GM06990 (cell line): ENCODE data around the gene CHCHD10.

Experiments
- DNase-seq: peaks from one replicate; pipeline ENCODE4 v3.0.0-alpha.2; 2011; ENCODE audit not compliant: insufficient read length; ENCODE audit errors: extremely low read depth
- H3K27me3 ChIP-seq: replicated peaks from 2 replicates; pipeline ENCODE4 v1.6.0; 2011; ENCODE audit warnings: low read length; ENCODE audit not compliant: control insufficient read depth, insufficient read depth
- H3K36me3 ChIP-seq: 2 replicates; pipeline ENCODE4 v1.5.1; 2011; ENCODE audit warnings: low read length; ENCODE audit not compliant: control insufficient read depth, insufficient read depth
- H3K4me3 ChIP-seq: replicated peaks from 2 replicates; pipeline ENCODE4 v1.5.1; 2011; ENCODE audit warnings: low read depth, mild to moderate bottlenecking, control low read depth, low read length
- TF ChIP-seq, protein P1 (sequence below): IDR thresholded peaks from 2 replicates; pipeline ENCODE4 v1.5.1; 2011; ENCODE audit warnings: low read length, control low read depth, mild to moderate bottlenecking, inconsistent platforms; ENCODE audit not compliant: insufficient read depth, poor library complexity, severe bottlenecking

CHCHD10 gene

DNA sequence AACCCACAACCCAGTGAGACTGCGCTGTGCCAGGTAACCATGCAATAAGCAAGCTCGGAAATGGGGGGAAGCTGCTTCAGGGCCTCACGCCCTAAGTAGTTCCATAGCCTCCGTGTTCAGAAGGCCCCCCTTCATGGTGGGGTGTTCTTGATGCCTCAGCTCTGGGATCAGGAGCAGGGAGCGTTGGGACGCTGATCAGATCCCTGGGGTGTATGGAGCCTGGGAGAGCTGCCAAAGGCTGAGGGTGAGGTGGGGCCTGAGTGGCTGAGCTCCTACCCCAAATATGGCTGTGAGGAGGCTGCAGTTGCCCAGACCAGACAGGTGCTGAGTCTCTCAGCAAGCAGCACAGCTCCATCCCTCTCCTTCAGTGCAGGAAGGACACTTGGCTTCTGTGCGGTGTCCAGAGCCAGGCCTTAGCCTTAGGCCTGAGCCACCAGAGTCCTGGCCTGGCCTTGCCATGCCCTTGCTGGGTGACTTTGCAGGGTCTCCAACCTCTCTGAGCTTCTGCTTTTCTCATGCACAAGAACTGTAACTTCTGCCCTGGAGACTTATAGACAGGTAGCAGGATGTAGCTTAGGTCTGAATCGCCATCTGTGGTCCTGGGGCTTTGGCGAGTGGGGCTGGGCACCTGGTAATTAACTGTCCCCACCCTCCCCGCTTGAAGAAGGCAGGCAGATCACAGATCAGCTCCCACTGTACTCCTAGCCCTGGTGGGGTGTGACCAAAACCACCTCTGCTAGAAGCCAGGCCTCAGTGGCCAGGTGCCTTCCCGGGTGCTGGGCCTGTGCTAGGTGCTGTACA, 10.2 kb upstream of the CHCHD10 start:
- no peaks in the 10 kb centered on the region; the same call in 1 of the 2 replicates for H3K27me3 ChIP-seq
- no peaks in the 10 kb centered on the region for H3K36me3 ChIP-seq
- H3K4me3 ChIP-seq: no peak overlapping the region
- no peak for DNase-seq
- TF ChIP-seq, protein P1, sequence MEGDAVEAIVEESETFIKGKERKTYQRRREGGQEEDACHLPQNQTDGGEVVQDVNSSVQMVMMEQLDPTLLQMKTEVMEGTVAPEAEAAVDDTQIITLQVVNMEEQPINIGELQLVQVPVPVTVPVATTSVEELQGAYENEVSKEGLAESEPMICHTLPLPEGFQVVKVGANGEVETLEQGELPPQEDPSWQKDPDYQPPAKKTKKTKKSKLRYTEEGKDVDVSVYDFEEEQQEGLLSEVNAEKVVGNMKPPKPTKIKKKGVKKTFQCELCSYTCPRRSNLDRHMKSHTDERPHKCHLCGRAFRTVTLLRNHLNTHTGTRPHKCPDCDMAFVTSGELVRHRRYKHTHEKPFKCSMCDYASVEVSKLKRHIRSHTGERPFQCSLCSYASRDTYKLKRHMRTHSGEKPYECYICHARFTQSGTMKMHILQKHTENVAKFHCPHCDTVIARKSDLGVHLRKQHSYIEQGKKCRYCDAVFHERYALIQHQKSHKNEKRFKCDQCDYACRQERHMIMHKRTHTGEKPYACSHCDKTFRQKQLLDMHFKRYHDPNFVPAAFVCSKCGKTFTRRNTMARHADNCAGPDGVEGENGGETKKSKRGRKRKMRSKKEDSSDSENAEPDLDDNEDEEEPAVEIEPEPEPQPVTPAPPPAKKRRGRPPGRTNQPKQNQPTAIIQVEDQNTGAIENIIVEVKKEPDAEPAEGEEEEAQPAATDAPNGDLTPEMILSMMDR: no peak

DNA sequence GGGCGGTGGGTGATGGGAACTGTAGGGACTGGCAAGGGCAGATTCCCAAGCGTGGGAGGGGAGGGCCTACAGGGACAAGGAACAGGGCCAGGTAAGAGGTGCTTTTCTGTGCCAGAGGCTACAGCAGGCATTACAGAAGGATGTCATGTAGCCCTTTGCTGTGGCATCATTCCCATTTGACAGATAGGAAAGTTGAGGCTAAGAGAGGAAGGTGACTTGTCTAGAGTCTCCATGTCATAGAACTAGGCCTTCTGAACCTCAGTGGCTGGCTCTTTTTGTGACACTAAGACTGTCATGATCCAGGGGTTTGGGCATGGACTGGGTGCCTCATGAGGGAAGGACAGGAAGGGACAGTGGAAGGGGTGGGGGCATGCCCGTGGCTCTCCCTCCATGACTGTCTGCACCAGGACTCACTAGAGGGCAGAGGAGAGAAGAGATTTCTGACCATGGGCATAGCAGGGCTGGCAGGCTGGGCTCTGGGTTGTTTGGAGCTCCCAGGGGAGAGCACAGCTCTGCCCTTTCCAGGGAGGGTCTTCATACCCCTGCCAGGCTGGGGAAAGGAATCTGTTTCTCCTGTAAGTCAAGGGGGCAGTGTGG, 8.1 kb upstream of the CHCHD10 start:
- no peaks in the 10 kb centered on the region; the same call in 1 of the 2 replicates for H3K27me3 ChIP-seq
- H3K4me3 ChIP-seq: no peak overlapping the region
- no peak for DNase-seq
- no peaks in the 10 kb centered on the region for H3K36me3 ChIP-seq
- TF ChIP-seq, protein P1: no peak

DNA sequence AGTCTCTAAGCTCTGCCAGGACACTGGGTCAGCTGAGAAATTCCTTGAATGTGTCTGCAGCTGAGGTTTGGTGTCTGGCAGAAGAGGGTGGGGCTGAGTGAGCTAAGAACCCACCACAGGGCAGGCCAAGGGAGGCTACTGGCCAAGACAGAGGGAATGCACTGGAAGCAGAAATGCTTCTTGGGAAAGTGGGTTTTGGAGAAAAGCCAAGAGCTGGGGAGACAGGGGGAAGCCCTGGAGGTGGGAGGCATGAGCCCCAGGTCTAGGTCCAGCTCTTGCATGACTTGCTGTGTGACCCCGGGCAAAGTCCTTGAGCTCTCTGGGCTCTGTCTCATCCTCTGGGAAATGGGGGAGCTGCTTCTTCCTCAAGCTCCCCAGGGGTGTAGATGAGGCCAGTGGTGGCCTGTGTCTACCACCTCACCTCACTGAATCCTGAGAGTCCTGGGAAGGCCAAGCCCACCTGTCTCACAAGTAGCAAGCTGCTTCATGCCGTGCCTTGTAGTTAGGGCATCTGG, 7.2 kb upstream of the CHCHD10 start:
- TF ChIP-seq, protein P1: no peak
- no peak for DNase-seq

DNA sequence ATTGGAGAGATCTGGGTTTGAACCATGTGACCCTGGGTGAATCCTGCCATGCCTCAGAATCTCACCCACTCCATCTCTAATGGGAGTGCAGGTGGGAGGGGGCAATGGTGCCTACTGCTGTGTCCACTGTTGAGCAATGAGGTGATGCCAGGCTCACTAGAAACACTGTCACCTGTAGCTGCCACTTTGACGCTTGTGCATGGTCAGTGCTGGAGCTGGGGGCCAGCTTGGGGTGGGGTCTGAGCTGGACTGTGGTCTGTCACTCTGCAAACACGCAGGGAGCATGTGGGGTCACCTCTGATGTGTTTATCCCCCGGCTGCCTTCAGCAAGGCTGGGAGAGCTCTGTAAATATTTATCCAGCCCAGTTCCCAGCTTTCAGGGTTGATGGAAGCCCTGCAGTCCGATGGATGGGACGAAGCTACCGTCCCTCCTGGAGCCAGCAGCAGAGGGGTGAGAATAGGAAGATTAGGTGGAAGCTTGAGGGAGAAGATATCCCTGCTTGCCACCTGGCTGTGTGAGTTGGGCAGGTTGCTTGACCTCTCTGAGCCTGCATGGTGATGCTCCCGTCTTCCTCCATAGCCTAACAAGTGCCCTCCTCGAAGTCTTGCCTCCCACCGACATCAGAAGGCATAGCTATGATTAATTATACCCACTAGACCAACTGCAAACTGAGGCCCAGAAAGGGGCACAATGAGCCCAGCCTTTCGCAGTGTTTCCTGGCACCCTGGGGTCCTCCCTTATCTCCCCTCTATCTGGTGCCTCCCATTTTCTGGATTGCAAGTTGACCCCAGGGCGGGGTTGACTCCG, 6.5 kb upstream of the CHCHD10 start:
- Histone ChIP-seq H3K27me3 (no peaks in the 10 kb centered on the region; the same call in 1 of the 2 replicates), H3K36me3 (no peaks in the 10 kb centered on the region), H3K4me3 (no peak overlapping the region)
- no peak for DNase-seq
- TF ChIP-seq, protein P1: no peak

More for the DNA sequence above, 7.2 kb upstream of the CHCHD10 start:
- Histone ChIP-seq H3K36me3 (no peaks in the 10 kb centered on the region), H3K4me3 (no peak overlapping the region), H3K27me3 (no peaks in the 10 kb centered on the region; the same call in 1 of the 2 replicates)

DNA sequence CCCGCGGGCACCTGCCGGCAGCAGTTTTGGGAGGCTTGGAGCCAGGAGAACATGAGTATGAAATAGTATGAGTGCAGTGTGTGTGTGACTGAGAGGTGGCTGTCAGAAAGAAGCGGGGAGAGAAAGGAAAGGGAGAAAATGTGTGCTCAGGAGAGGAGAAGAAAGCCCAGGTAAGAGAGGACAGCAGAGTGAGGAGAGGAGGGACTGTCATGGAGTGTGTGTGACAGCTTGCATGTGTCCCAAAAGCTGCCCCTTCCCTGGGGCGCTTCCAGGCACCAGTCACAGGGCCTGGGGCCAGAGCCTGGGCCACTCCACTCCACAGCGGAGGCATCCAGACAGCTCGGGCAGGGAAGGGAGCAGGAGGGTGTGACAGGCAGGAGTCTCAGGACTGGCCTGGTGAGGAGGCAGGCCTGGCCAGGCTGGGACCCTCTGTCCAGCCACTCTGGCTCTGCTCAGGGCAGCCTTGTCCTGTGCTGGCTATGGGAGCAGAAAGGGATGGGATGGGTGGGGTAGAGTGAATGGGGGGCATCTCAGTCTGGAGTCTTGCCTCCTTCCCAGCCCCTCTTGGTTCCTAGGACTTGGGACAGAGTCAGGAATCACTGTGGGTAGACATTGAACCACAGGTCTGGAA, 5.8 kb upstream of the CHCHD10 start:
- Histone ChIP-seq H3K27me3 (no peaks in the 10 kb centered on the region; the same call in 1 of the 2 replicates), H3K36me3 (no peaks in the 10 kb centered on the region), H3K4me3 (no peak overlapping the region)
- DNase-seq: no peak
- TF ChIP-seq, protein P1: no peak
